Measurements from ENCODE around the gene KIF21A. TPM values are rescaled to one million over a fixed set of nuclear protein-coding genes. Genes with fewer than 3 reads are reported as not detected.

Gene KIF21A
- total and polyA plus RNA-seq, 2 donors (not counting 3 experiments of a cell fraction or from before 2014, with no cell fraction given): 1.8 to 10.1 TPM

DNA sequence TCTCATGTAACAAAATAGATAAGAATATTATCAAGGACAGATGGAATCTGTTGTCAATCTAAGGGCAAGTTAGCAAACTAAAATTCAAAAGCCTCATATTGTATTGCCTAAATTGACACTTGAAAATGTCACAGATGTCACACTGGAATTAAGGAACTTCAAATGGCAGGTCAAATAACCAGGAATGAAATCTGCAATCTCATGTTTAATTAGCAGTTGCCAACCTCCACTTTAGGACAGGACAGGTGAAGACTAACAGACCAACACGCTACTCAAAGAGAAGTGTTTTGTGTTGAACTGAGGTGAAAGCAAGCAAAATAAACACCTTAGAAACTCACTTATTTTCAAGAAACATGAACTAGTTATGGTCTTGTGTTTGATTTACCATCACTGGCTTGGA is 11.1 kb downstream of the KIF21A start:
- no peaks in the 10 kb centered on the region for H3K36me3 ChIP-seq (ENCODE audit: control insufficient read depth in 2 of 2, extremely low read depth in 1 of 2, insufficient read depth in 2 of 2, low read length in 2 of 2)
- H4K20me1 ChIP-seq (replicated peaks; ENCODE audit: control insufficient read depth, extremely low read depth, insufficient read depth, low read length): no peaks in the 10 kb centered on the region
- no peak overlapping the region for H2AFZ ChIP-seq (ENCODE audit: low read depth, low read length)
- no peaks in the 10 kb centered on the region for H3K9me3 ChIP-seq (replicated peaks; ENCODE audit: control insufficient read depth, insufficient read depth, low read length)
- no TSS peak for BruUV-seq (replicated peaks)
- no peaks in the 10 kb centered on the region for H3K9me1 ChIP-seq (replicated peaks; ENCODE audit: control insufficient read depth, extremely low read depth, insufficient read depth, low read length)
- ChIA-PET POLR2A (no interaction called here), CTCF (no interaction called here)
- H3K4me1 ChIP-seq (ENCODE audit: control insufficient read depth, extremely low read depth, insufficient read depth, low read length): no peaks in the 10 kb centered on the region
- H3K9ac ChIP-seq (replicated peaks; ENCODE audit: extremely low read depth, insufficient read depth, low read length): no peak overlapping the region
- H3K4me3 ChIP-seq (replicated peaks in 1 of 3; ENCODE audit: insufficient read depth in 1 of 3, low read depth in 1 of 3, low read length in 3 of 3): no peak overlapping the region
- H3K27me3 ChIP-seq (ENCODE audit: control insufficient read depth in 2 of 2, insufficient read depth in 2 of 2, low read length in 2 of 2): no peaks in the 10 kb centered on the region
- TF ChIP-seq, protein P1, sequence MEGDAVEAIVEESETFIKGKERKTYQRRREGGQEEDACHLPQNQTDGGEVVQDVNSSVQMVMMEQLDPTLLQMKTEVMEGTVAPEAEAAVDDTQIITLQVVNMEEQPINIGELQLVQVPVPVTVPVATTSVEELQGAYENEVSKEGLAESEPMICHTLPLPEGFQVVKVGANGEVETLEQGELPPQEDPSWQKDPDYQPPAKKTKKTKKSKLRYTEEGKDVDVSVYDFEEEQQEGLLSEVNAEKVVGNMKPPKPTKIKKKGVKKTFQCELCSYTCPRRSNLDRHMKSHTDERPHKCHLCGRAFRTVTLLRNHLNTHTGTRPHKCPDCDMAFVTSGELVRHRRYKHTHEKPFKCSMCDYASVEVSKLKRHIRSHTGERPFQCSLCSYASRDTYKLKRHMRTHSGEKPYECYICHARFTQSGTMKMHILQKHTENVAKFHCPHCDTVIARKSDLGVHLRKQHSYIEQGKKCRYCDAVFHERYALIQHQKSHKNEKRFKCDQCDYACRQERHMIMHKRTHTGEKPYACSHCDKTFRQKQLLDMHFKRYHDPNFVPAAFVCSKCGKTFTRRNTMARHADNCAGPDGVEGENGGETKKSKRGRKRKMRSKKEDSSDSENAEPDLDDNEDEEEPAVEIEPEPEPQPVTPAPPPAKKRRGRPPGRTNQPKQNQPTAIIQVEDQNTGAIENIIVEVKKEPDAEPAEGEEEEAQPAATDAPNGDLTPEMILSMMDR (IDR thresholded peaks at IDR 0.05; ENCODE audit: extremely low read depth in 1 of 2, insufficient read depth in 1 of 2, low read depth in 1 of 2, low read length in 2 of 2): no peak
- TF ChIP-seq MYC (IDR thresholded peaks at IDR 0.05; ENCODE audit: low read depth, low read length) (no peak), JUN (IDR thresholded peaks at IDR 0.05; ENCODE audit: borderline replicate concordance, insufficient read depth, insufficient read length, low read depth) (no peak), GATA2 (IDR thresholded peaks at IDR 0.05; ENCODE audit: insufficient read depth, insufficient read length, low read depth, low read length) (no peak), FOS (IDR thresholded peaks at IDR 0.05; ENCODE audit: borderline replicate concordance, insufficient read depth, low read length) (no peak), EZH2 (IDR thresholded peaks at IDR 0.05; ENCODE audit: borderline replicate concordance, low read depth, low read length, severe bottlenecking) (no peak), POLR2AphosphoS5 (IDR thresholded peaks at IDR 0.05; ENCODE audit: insufficient read depth, low read depth, low read length) (no peak)
- TF ChIP-seq, protein P2, sequence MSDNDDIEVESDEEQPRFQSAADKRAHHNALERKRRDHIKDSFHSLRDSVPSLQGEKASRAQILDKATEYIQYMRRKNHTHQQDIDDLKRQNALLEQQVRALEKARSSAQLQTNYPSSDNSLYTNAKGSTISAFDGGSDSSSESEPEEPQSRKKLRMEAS (IDR thresholded peaks at IDR 0.05; ENCODE audit: insufficient read depth, insufficient read length): no peak
- H3K79me2 ChIP-seq (ENCODE audit: control insufficient read depth, insufficient read depth, low read length): no peaks in the 10 kb centered on the region
- intact Hi-C loops (cut with micrococcal nuclease): no loop called here
- no peak overlapping the region for H3K27ac ChIP-seq (ENCODE audit: insufficient read depth, low read depth, low read length)
- DNase-seq (ENCODE audit: low read depth, low spot score) (no peak), FAIRE-seq (no peak)
- dilution Hi-C loops (cut with MboI; ENCODE audit: extremely low pct_ligation_motif_present, low sequenced_read_pairs): no loop called here
- H3K4me2 ChIP-seq (ENCODE audit: insufficient read depth, low read length): no peak overlapping the region

Measured in endothelial cell of umbilical vein (primary cell).